Measurements from ENCODE around the gene TP63. TPM values are rescaled to one million over a fixed set of nuclear protein-coding genes. Genes with fewer than 3 reads are reported as not detected.
"Not testable (repeated sequence)": the region's sequence is repeated elsewhere in the genome, so short reads cannot be mapped to it uniquely, and the experiment has no call there.

TP63 gene
- polyA plus RNA-seq, 1 donor from 2014 or later = 0.12 TPM

DNA sequence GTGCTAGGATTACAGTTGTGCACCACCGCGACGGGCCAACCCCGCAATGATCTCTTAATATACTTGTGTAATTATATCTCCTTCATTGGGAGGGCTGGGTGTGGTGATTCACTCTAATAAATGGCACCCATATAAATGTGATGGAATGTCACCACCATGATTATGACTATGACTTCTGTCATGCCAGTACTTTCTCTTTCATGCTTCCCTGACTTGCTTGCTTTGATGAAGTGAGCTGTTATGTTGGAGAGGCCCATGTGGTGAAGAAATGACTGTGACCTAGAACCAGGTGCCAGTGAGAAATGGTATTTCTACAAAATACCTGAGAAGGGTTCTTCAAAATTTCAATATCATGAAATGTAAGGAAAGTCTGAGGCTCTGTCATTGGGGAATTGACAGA, 24.4 kb upstream of the TP63 start:
- H3K9me2 ChIP-seq (ENCODE audit: insufficient read depth, low read length) = no peaks in the 10 kb centered on the region
- H3K36me3 ChIP-seq (ENCODE audit: insufficient read depth, low read length) = no peaks in the 10 kb centered on the region
- no peak overlapping the region for H3K27ac ChIP-seq (ENCODE audit: low read length)
- H3K79me2 ChIP-seq (replicated peaks; ENCODE audit: insufficient read depth, low read length) = no peaks in the 10 kb centered on the region
- TF ChIP-seq, protein P1, sequence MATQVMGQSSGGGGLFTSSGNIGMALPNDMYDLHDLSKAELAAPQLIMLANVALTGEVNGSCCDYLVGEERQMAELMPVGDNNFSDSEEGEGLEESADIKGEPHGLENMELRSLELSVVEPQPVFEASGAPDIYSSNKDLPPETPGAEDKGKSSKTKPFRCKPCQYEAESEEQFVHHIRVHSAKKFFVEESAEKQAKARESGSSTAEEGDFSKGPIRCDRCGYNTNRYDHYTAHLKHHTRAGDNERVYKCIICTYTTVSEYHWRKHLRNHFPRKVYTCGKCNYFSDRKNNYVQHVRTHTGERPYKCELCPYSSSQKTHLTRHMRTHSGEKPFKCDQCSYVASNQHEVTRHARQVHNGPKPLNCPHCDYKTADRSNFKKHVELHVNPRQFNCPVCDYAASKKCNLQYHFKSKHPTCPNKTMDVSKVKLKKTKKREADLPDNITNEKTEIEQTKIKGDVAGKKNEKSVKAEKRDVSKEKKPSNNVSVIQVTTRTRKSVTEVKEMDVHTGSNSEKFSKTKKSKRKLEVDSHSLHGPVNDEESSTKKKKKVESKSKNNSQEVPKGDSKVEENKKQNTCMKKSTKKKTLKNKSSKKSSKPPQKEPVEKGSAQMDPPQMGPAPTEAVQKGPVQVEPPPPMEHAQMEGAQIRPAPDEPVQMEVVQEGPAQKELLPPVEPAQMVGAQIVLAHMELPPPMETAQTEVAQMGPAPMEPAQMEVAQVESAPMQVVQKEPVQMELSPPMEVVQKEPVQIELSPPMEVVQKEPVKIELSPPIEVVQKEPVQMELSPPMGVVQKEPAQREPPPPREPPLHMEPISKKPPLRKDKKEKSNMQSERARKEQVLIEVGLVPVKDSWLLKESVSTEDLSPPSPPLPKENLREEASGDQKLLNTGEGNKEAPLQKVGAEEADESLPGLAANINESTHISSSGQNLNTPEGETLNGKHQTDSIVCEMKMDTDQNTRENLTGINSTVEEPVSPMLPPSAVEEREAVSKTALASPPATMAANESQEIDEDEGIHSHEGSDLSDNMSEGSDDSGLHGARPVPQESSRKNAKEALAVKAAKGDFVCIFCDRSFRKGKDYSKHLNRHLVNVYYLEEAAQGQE (IDR thresholded peaks at IDR 0.05; ENCODE audit: borderline replicate concordance) = no peak
- TF ChIP-seq TAF1 (IDR thresholded peaks at IDR 0.05; ENCODE audit: low read depth) = no peak
- TF ChIP-seq POLR2AphosphoS5 (IDR thresholded peaks at IDR 0.05) = no peak
- TF ChIP-seq RAD21 (conservative IDR thresholded peaks at IDR 0.05) = no peak
- no peak for TF ChIP-seq SMC3 (conservative IDR thresholded peaks at IDR 0.05; ENCODE audit: poor library complexity)
- TF ChIP-seq EP300 (conservative IDR thresholded peaks at IDR 0.05; ENCODE audit: poor library complexity, severe bottlenecking) = no peak
- no peak for TF ChIP-seq MXI1 (conservative IDR thresholded peaks at IDR 0.05; ENCODE audit: poor library complexity, severe bottlenecking)
- TF ChIP-seq EZH2 (IDR thresholded peaks at IDR 0.05; ENCODE audit: borderline replicate concordance, insufficient read depth, low read length, poor library complexity, severe bottlenecking) = no peak
- TF ChIP-seq, protein P2, sequence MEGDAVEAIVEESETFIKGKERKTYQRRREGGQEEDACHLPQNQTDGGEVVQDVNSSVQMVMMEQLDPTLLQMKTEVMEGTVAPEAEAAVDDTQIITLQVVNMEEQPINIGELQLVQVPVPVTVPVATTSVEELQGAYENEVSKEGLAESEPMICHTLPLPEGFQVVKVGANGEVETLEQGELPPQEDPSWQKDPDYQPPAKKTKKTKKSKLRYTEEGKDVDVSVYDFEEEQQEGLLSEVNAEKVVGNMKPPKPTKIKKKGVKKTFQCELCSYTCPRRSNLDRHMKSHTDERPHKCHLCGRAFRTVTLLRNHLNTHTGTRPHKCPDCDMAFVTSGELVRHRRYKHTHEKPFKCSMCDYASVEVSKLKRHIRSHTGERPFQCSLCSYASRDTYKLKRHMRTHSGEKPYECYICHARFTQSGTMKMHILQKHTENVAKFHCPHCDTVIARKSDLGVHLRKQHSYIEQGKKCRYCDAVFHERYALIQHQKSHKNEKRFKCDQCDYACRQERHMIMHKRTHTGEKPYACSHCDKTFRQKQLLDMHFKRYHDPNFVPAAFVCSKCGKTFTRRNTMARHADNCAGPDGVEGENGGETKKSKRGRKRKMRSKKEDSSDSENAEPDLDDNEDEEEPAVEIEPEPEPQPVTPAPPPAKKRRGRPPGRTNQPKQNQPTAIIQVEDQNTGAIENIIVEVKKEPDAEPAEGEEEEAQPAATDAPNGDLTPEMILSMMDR (IDR thresholded peaks at IDR 0.05; ENCODE audit: poor library complexity, severe bottlenecking) = no peak
- H2AFZ ChIP-seq (ENCODE audit: low read depth, low read length) = no peak overlapping the region
- H3K9ac ChIP-seq (ENCODE audit: low read length) = no peak overlapping the region
- no peaks in the 10 kb centered on the region for H4K20me1 ChIP-seq (ENCODE audit: insufficient read depth)
- H3K9me3 ChIP-seq (ENCODE audit: low read length) = no peaks in the 10 kb centered on the region
- no peak overlapping the region for H3K4me3 ChIP-seq (ENCODE audit: low read length)
- no peaks in the 10 kb centered on the region for H3F3A ChIP-seq (ENCODE audit: insufficient read depth, low read length, poor library complexity, severe bottlenecking)
- H3K27me3 ChIP-seq (ENCODE audit: insufficient read depth, low read depth, low read length) = no peaks in the 10 kb centered on the region
- no peak overlapping the region for H3K4me2 ChIP-seq (ENCODE audit: low read length)

DNA sequence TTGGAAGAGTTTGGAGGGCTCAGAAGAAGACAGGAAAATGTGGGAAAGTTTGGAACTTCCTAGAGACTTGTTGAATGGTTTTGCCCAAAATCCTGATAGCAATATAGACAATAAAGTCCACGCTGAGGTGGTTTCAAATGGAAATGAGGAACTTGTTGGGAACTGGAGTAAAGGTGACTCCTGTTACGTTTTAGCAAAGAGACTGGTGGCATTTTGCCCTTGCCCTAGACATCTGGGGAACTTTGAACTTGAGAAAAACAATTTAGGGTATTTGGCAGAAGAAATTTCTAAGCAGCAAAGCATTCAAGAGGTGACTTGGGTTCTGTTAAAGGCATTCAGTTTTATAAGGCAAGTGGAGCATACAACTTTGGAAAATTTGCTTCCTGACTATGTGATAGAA, 18.5 kb upstream of the TP63 start:
- not testable (repeated sequence) for H4K20me1 ChIP-seq (ENCODE audit: insufficient read depth); H3F3A ChIP-seq (ENCODE audit: insufficient read depth, low read length, poor library complexity, severe bottlenecking); H3K27me3 ChIP-seq (ENCODE audit: insufficient read depth, low read depth, low read length); H3K4me2 ChIP-seq (ENCODE audit: low read length); H3K27ac ChIP-seq (ENCODE audit: low read length); H3K9ac ChIP-seq (ENCODE audit: low read length); H3K4me3 ChIP-seq (ENCODE audit: low read length); H2AFZ ChIP-seq (ENCODE audit: low read depth, low read length); H3K9me2 ChIP-seq (ENCODE audit: insufficient read depth, low read length); H3K9me3 ChIP-seq (ENCODE audit: low read length); H3K79me2 ChIP-seq (replicated peaks; ENCODE audit: insufficient read depth, low read length); H3K36me3 ChIP-seq (ENCODE audit: insufficient read depth, low read length)

DNA sequence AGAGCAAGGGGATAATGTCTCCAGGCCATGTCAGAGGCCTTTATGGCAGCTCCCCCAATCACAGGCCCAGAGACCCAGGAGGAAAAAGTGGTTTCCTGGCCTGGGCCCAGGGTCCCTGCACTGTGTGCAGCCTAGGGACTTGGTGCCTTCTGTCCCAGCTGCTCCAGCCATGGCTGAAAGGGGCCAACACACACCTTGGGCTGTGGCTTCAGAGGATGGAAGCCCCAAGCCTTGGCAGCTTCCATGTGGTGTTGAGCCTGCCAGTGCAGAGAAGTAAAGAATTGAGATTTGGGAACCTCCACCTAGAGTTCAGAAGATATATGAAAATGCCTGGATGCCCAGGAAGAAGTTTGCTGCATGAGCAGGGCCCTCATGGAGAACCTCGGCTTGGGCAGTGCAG, 18.1 kb upstream of the TP63 start:
- H3K4me2 ChIP-seq (ENCODE audit: low read length) = no peak overlapping the region
- H3K79me2 ChIP-seq (replicated peaks; ENCODE audit: insufficient read depth, low read length) = no peaks in the 10 kb centered on the region
- no peaks in the 10 kb centered on the region for H3K9me2 ChIP-seq (ENCODE audit: insufficient read depth, low read length)
- H3K9me3 ChIP-seq (ENCODE audit: low read length) = no peaks in the 10 kb centered on the region
- no peaks in the 10 kb centered on the region for H4K20me1 ChIP-seq (ENCODE audit: insufficient read depth)
- TF ChIP-seq EP300 (conservative IDR thresholded peaks at IDR 0.05; ENCODE audit: poor library complexity, severe bottlenecking) (no peak), RAD21 (conservative IDR thresholded peaks at IDR 0.05) (no peak), POLR2AphosphoS5 (IDR thresholded peaks at IDR 0.05) (no peak), EZH2 (IDR thresholded peaks at IDR 0.05; ENCODE audit: borderline replicate concordance, insufficient read depth, low read length, poor library complexity, severe bottlenecking) (no peak), SMC3 (conservative IDR thresholded peaks at IDR 0.05; ENCODE audit: poor library complexity) (no peak), TAF1 (IDR thresholded peaks at IDR 0.05; ENCODE audit: low read depth) (no peak), MXI1 (conservative IDR thresholded peaks at IDR 0.05; ENCODE audit: poor library complexity, severe bottlenecking) (no peak)
- TF ChIP-seq, protein P2 (IDR thresholded peaks at IDR 0.05; ENCODE audit: poor library complexity, severe bottlenecking) = no peak
- TF ChIP-seq, protein P1 (IDR thresholded peaks at IDR 0.05; ENCODE audit: borderline replicate concordance) = no peak
- no peaks in the 10 kb centered on the region for H3K36me3 ChIP-seq (ENCODE audit: insufficient read depth, low read length)
- no peak overlapping the region for H3K9ac ChIP-seq (ENCODE audit: low read length)
- H3F3A ChIP-seq (ENCODE audit: insufficient read depth, low read length, poor library complexity, severe bottlenecking) = no peaks in the 10 kb centered on the region
- H3K27me3 ChIP-seq (ENCODE audit: insufficient read depth, low read depth, low read length) = no peaks in the 10 kb centered on the region
- H2AFZ ChIP-seq (ENCODE audit: low read depth, low read length) = no peak overlapping the region
- no peak overlapping the region for H3K4me3 ChIP-seq (ENCODE audit: low read length)
- no peak overlapping the region for H3K27ac ChIP-seq (ENCODE audit: low read length)
